22Rv1 (cell line): ENCODE data around the gene TSPAN9.

ENCODE experiments used
- CTCF ChIP-seq: fragments of 450-650 bp; IDR thresholded peaks from 2 replicates; pipeline ENCODE4 v1.5.1; 2017; ENCODE audit warnings: mild to moderate bottlenecking
- ZFX ChIP-seq: fragments of 450-650 bp; IDR thresholded peaks from 2 replicates; pipeline ENCODE4 v1.6.1; 2017; ENCODE audit warnings: antibody characterized with exemption, borderline replicate concordance

GRCh38 chr12:3288690-3289089 is 211.5 kb downstream of the TSPAN9 start:
- TF ChIP-seq ZFX (no peak), CTCF (no peak)
